HL-60 (cell line): ENCODE results near the gene PRKAG2.

Experiments
- SPI1 ChIP-seq: IDR thresholded peaks from 2 replicates; pipeline ENCODE4 v1.6.1; 2012; ENCODE audit warnings: low read depth, mild to moderate bottlenecking, borderline replicate concordance
- TF ChIP-seq, protein P1 (sequence below): IDR thresholded peaks from one replicate; pipeline ENCODE4 v1.5.1; 2011; ENCODE audit warnings: low read length, control low read depth, inconsistent platforms; ENCODE audit not compliant: insufficient read depth

DNA sequence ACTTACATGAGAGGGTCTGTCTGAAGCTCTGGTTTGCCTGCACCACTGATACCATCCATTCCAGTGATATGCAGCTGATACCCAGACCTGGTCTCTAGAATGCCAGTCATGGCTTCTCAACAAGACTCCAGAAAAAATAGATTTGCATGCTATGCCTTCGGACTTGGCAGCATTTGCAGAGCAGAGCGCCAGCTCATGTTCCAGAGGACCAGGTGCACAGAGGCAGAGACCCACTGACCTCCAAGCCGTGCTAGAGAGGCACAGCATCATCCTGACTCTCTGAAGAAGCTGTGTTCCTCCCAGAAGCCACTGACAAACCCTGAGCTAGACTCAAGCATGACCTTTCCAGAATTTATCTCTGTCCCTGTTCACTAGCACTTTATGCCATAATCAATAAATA, 6.9 kb upstream of the PRKAG2 start:
- no peak for TF ChIP-seq SPI1
- TF ChIP-seq, protein P1, sequence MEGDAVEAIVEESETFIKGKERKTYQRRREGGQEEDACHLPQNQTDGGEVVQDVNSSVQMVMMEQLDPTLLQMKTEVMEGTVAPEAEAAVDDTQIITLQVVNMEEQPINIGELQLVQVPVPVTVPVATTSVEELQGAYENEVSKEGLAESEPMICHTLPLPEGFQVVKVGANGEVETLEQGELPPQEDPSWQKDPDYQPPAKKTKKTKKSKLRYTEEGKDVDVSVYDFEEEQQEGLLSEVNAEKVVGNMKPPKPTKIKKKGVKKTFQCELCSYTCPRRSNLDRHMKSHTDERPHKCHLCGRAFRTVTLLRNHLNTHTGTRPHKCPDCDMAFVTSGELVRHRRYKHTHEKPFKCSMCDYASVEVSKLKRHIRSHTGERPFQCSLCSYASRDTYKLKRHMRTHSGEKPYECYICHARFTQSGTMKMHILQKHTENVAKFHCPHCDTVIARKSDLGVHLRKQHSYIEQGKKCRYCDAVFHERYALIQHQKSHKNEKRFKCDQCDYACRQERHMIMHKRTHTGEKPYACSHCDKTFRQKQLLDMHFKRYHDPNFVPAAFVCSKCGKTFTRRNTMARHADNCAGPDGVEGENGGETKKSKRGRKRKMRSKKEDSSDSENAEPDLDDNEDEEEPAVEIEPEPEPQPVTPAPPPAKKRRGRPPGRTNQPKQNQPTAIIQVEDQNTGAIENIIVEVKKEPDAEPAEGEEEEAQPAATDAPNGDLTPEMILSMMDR, result no peak
